22Rv1 (cell line): ENCODE results near the gene ATP6V1G2.

ENCODE experiments used
- ZFX ChIP-seq: fragments of 450-650 bp; IDR thresholded peaks from 2 replicates; pipeline ENCODE4 v1.6.1; 2017; ENCODE audit warnings: antibody characterized with exemption, borderline replicate concordance
- TF ChIP-seq, protein P1 (sequence below): fragments of 450-650 bp; IDR thresholded peaks from 2 replicates; pipeline ENCODE4 v1.5.1; 2017; ENCODE audit warnings: mild to moderate bottlenecking

DNA sequence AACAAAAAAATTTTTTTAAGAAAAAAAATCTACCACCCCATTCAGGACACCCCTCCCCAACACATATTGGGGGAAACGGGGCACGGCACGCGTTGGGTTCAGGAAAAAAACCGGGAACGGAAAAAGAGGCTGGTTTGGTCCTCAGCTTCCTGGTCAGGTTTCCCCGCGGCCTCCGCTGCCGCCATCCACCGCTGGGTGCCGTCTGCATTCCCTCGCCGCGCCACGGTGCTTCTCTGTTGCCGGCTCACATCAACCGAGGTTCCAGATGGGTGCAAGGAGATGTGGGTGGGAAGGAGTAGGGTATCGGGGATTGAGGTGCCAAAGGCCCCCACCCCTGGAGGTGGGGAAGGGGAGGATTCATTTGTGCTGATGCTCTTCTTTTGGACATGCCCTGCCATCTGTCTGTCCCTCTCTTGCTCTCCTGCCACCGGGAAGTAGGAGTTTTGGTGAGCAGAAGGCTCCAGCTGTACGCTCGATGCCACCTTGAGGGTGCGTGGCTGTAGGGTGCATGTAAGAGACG is 11.8 kb downstream of the ATP6V1G2 start:
- TF ChIP-seq, protein P1, sequence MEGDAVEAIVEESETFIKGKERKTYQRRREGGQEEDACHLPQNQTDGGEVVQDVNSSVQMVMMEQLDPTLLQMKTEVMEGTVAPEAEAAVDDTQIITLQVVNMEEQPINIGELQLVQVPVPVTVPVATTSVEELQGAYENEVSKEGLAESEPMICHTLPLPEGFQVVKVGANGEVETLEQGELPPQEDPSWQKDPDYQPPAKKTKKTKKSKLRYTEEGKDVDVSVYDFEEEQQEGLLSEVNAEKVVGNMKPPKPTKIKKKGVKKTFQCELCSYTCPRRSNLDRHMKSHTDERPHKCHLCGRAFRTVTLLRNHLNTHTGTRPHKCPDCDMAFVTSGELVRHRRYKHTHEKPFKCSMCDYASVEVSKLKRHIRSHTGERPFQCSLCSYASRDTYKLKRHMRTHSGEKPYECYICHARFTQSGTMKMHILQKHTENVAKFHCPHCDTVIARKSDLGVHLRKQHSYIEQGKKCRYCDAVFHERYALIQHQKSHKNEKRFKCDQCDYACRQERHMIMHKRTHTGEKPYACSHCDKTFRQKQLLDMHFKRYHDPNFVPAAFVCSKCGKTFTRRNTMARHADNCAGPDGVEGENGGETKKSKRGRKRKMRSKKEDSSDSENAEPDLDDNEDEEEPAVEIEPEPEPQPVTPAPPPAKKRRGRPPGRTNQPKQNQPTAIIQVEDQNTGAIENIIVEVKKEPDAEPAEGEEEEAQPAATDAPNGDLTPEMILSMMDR, result no peak
- TF ChIP-seq ZFX, result no peak
